Measurements from ENCODE around the gene CFAP299.
A peak's percentile ranks its signal among the peaks of the same experiment; 100 is the strongest.

CFAP299 gene

DNA sequence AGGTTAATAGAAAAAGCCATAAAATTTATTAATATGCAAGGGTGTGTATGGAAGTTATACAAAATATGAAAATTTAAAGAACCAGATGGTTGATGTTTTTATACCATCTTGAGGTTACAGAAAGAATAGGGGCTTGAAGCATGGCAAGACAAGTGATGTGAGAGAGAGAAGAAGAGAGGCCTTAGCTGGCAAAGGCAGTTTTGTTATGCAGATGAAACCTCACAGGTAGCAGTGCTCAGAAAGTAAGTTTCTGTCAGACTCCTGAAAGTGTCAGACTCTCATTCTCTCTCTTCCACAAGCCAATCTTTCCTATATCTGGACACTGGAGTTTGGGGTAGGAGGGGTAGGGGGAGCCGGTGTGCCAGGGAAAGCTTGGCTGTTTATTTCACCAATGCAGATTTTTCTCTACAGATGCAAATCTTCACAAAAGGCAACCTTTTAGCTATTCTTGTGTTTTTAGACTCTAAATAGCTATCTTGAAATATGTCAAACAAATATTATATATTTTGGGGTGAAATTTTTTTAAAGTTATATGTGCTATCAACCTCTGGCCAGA, 124.5 kb downstream of the CFAP299 start:
- Mint-ChIP-seq H3K27ac (no peak overlapping the region), H3K4me1 (ENCODE audit: low read depth) (peaks cover 7% of the 10 kb centered on the region), H3K9me3 (no peaks in the 10 kb centered on the region), H3K36me3 (ENCODE audit: low read depth) (no peaks in the 10 kb centered on the region), H3K4me3 (no peak overlapping the region), H3K27me3 (ENCODE audit: low read depth) (no peaks in the 10 kb centered on the region)
- no peak for DNase-seq (ENCODE audit: low spot score)

DNA sequence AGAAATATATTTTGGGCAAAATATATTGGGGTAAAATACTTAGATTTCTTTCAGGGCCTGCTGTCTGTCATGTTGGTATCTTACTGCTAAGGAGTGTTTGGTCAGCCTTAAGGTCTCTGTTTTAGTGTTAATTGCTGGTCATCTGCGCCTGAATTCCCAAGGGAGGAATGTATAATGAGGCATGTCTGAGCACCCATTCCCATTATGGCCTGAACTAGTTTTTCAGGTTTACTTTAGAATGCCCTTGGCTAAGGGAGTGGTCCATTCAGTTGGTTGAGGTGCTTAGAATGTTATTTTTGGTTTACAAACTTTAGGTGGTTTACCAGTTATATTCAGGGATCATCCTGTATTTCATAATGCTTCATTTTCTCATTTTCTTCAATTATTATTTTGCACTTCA, 125.9 kb downstream of the CFAP299 start:
- no peak overlapping the region for H3K27ac Mint-ChIP-seq
- H3K4me3 Mint-ChIP-seq, result no peak overlapping the region
- H3K36me3 Mint-ChIP-seq (ENCODE audit: low read depth), result no peaks in the 10 kb centered on the region
- H3K9me3 Mint-ChIP-seq, result no peaks in the 10 kb centered on the region
- no peak for DNase-seq (ENCODE audit: low spot score)
- no peaks in the 10 kb centered on the region for H3K27me3 Mint-ChIP-seq (ENCODE audit: low read depth)
- H3K4me1 Mint-ChIP-seq (ENCODE audit: low read depth), result peaks cover 7% of the 10 kb centered on the region

DNA sequence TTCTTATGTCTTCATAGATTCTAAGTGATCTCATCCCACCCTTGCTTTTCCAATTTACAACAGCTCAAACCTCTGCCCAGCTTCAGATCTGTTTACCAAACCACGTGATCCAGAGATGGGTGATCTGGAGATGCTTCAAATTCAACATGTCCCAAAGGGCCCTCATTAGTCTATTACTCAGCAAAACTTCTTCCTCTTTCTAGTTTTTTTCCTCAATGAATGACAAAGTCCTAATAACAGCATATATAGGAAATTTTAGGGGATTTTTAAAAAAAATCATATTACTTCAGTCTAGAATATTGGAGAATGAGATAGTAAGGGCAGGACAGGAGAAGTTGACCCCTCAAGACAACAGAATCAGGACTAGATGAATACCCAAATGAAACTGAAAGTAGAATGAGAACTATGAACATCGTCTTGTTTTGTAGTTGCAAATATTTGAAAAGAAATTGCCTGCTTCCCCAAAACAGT, 127.1 kb downstream of the CFAP299 start:
- DNase-seq (ENCODE audit: low spot score), result no peak
- peak overlapping the region; percentile 11 for H3K27ac Mint-ChIP-seq
- H3K9me3 Mint-ChIP-seq, result no peaks in the 10 kb centered on the region
- H3K4me1 Mint-ChIP-seq (ENCODE audit: low read depth), result peaks cover 7% of the 10 kb centered on the region
- no peaks in the 10 kb centered on the region for H3K36me3 Mint-ChIP-seq (ENCODE audit: low read depth)
- H3K27me3 Mint-ChIP-seq (ENCODE audit: low read depth), result no peaks in the 10 kb centered on the region
- H3K4me3 Mint-ChIP-seq, result peak overlapping the region; percentile 71

DNA sequence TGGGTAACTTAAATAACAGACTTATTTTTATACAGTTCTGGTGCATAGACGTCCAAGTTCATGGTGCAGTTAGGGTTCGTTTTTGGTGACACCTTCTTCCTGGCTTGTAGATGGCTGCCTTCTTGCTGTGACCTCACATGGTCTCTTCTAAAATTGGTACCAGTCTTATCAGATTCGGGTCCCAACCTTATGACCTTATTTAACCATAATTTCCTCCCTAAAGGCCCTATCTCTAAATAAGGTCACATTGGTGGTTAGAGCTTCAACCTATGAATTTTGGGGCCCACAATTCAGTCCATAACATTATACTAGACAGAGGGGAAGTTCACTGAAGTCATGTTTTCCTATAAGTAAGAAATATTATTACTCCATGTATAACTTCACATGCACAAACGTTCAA, 128.0 kb downstream of the CFAP299 start:
- Mint-ChIP-seq H3K27ac (no peak overlapping the region), H3K9me3 (no peaks in the 10 kb centered on the region), H3K4me1 (ENCODE audit: low read depth) (peaks cover 7% of the 10 kb centered on the region), H3K36me3 (ENCODE audit: low read depth) (no peaks in the 10 kb centered on the region), H3K4me3 (no peak overlapping the region), H3K27me3 (ENCODE audit: low read depth) (no peaks in the 10 kb centered on the region)
- no peak for DNase-seq (ENCODE audit: low spot score)

DNA sequence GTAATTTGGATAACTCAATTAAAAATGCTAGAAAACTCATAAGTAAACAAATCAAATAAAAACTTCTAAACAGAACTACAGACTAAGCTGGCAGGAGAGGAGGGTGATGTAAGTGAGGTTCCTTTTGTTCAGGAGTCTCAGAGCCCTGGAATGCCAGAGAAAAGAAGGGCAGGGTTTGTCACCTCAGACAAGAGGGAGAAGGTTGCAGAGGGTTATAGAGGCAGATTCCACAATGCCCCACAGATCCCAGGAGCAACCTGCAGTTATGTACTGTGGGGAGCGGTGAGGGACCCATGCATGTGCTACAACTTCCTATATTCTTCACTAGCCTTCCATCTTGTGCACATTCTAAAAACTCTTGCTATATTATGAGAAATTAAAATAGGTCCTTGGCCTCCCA, 129.7 kb downstream of the CFAP299 start:
- Mint-ChIP-seq H3K27me3 (ENCODE audit: low read depth) (no peaks in the 10 kb centered on the region), H3K36me3 (ENCODE audit: low read depth) (no peaks in the 10 kb centered on the region), H3K4me3 (no peak overlapping the region), H3K9me3 (no peaks in the 10 kb centered on the region), H3K4me1 (ENCODE audit: low read depth) (peaks cover 7% of the 10 kb centered on the region), H3K27ac (no peak overlapping the region)
- DNase-seq (ENCODE audit: low spot score), result no peak

DNA sequence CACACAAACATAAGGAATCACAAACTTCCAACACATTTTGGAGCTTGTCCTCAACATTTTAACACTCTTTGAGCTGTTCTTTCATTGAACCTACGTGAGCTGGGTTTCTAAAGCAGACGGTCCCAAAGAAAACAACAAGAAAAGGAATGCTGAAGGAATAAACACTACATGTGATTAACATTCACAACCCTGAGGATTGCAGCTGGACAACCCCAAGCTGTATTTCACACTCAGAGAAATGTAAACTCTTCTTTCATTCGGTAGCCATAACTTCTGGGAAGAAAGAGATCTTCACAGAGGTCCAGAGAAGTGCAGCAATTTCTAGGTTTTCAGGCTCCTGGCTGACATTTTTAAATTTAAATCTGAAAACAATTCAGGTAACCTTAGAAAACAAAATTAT, 130.2 kb downstream of the CFAP299 start:
- Mint-ChIP-seq H3K27me3 (ENCODE audit: low read depth) (no peaks in the 10 kb centered on the region), H3K36me3 (ENCODE audit: low read depth) (no peaks in the 10 kb centered on the region), H3K9me3 (no peaks in the 10 kb centered on the region), H3K27ac (no peak overlapping the region), H3K4me3 (no peak overlapping the region), H3K4me1 (ENCODE audit: low read depth) (peaks cover 7% of the 10 kb centered on the region)
- DNase-seq (ENCODE audit: low spot score), result no peak

DNA sequence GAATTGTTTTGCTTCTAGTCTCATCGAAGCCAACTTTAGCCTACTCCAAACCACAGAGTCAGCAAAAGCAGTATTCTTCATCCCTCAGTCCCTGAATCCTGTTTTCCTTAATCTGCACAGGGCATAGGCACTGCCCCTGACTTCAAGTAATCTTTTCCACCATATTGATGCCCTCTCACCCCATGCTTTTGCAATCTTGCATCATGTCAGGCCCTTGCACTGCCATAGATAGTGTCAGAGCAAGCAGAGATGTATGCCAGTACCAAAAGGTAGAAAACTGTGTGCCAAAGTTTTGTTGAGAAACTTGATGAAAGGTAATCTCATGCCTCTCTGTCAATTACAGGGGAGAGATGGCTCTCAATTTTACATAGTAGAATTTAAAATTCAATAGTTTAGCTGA, 131.1 kb downstream of the CFAP299 start:
- Mint-ChIP-seq H3K4me1 (ENCODE audit: low read depth) (peaks cover 7% of the 10 kb centered on the region), H3K27me3 (ENCODE audit: low read depth) (no peaks in the 10 kb centered on the region), H3K4me3 (no peak overlapping the region), H3K9me3 (no peaks in the 10 kb centered on the region), H3K27ac (no peak overlapping the region), H3K36me3 (ENCODE audit: low read depth) (no peaks in the 10 kb centered on the region)
- no peak for DNase-seq (ENCODE audit: low spot score)

DNA sequence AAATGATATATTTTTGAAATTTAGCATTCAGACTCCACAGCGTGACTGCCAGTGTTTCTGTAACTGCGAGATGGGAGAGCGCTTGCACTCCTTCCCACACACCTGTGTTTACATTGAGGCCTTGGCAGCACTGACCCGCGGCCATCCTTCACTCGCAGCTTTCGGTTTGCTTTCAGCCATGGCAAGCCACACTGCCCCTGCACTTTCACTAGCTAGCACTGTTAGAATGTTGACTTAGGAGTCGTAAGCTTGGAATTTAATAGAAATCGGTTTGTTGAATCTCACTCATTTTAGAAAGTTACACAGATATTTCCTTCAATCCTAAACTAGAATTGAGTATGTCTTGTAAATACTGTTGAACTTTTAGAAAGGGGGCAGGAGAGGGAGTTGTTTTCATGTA, 136.2 kb downstream of the CFAP299 start:
- no peak overlapping the region for H3K27ac Mint-ChIP-seq
- no peak overlapping the region for H3K4me3 Mint-ChIP-seq
- no peaks in the 10 kb centered on the region for H3K4me1 Mint-ChIP-seq (ENCODE audit: low read depth)
- no peaks in the 10 kb centered on the region for H3K9me3 Mint-ChIP-seq
- no peaks in the 10 kb centered on the region for H3K36me3 Mint-ChIP-seq (ENCODE audit: low read depth)
- DNase-seq (ENCODE audit: low spot score), result no peak
- no peaks in the 10 kb centered on the region for H3K27me3 Mint-ChIP-seq (ENCODE audit: low read depth)

DNA sequence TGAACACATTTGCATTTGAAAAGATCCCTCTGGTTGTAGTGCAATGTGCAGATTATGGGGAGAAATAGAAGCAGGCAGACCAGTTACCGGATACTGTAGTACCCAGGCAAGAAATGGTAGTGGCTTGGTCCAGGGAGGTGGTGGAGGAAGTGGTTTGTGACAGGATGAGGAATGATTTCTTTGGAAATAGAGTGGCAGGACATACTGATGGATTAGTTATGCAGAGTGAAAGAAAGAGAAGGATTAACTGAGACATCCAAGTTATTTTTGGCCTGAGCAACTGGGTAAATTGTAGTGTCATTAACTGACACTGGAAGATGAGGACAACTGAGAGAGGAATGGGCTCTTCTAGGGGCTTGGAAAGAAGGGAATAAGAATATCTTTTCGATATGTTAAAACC, 139.7 kb downstream of the CFAP299 start:
- Mint-ChIP-seq H3K27me3 (ENCODE audit: low read depth) (peaks cover 4% of the 10 kb centered on the region), H3K9me3 (no peaks in the 10 kb centered on the region), H3K4me1 (ENCODE audit: low read depth) (no peaks in the 10 kb centered on the region), H3K4me3 (no peak overlapping the region), H3K36me3 (ENCODE audit: low read depth) (no peaks in the 10 kb centered on the region), H3K27ac (no peak overlapping the region)
- no peak for DNase-seq (ENCODE audit: low spot score)

DNA sequence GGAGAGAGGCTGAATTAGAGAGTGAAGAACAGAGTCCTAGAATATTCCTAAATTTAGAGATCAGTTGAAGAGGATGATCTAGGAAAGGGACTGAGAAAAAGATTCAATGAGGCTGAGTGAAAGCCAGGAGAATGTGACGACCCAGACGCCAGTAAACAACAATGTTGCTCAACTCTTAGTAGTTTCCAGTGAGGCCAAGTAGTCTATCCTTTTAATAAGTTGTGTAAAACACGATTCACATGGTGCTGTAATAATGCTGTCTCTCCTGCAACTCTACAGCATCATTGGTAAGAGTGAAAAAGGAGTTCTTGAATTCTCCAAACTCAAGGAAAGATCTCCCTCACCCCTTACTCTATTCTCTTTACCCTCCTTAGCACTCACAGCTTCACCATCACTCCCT, 140.3 kb downstream of the CFAP299 start:
- peaks cover 4% of the 10 kb centered on the region for H3K27me3 Mint-ChIP-seq (ENCODE audit: low read depth)
- no peaks in the 10 kb centered on the region for H3K9me3 Mint-ChIP-seq
- H3K4me3 Mint-ChIP-seq, result no peak overlapping the region
- no peak for DNase-seq (ENCODE audit: low spot score)
- H3K27ac Mint-ChIP-seq, result no peak overlapping the region
- H3K36me3 Mint-ChIP-seq (ENCODE audit: low read depth), result no peaks in the 10 kb centered on the region
- H3K4me1 Mint-ChIP-seq (ENCODE audit: low read depth), result no peaks in the 10 kb centered on the region

DNA sequence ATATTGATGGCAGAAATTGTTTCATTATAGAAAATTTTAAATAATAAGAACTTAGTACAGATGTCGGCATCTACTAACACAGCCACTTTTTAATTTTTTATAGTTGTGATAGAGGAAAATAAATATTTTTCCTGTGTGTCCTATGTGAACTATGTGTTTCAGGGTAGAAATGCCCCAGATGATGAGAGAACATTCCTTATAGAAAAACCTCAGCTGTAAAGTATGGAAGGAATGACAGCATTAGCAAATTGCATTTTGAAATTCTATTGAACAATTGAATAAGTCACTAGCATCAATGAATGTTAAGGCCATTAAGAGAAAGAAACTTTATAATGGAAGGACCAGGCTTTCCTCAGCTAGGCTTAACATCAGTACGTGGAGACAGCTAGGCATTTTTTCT, 149.2 kb downstream of the CFAP299 start:
- DNase-seq (ENCODE audit: low spot score), result no peak
- Mint-ChIP-seq H3K36me3 (ENCODE audit: low read depth) (peaks cover 2% of the 10 kb centered on the region), H3K9me3 (peaks cover 6% of the 10 kb centered on the region), H3K27me3 (ENCODE audit: low read depth) (peaks cover 10% of the 10 kb centered on the region), H3K27ac (no peak overlapping the region), H3K4me3 (no peak overlapping the region), H3K4me1 (ENCODE audit: low read depth) (peaks cover 1% of the 10 kb centered on the region)

DNA sequence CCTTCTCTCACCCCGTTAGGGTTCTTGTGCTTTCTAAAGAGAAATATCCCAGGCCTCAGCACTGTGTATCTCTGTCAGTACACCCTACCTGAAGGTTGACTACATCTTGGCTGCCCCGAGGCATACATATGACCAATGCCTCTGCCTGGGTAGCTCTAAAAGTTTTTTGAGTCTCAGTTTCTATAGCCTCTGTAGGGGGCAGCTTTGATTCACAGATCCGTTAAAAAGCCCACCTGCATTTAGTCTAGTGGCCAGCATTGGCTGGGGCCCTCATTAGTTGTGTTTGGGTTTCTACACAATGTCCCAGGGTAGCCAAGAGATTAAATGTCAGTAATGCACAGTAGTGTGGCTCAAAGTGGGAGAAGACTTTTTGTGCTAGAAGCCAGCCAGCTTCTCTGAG, 151.1 kb downstream of the CFAP299 start:
- Mint-ChIP-seq H3K4me1 (ENCODE audit: low read depth) (peaks cover 1% of the 10 kb centered on the region), H3K9me3 (peaks cover 12% of the 10 kb centered on the region), H3K27ac (no peak overlapping the region), H3K4me3 (no peak overlapping the region), H3K27me3 (ENCODE audit: low read depth) (peaks cover 10% of the 10 kb centered on the region), H3K36me3 (ENCODE audit: low read depth) (peaks cover 2% of the 10 kb centered on the region)
- DNase-seq (ENCODE audit: low spot score), result no peak

DNA sequence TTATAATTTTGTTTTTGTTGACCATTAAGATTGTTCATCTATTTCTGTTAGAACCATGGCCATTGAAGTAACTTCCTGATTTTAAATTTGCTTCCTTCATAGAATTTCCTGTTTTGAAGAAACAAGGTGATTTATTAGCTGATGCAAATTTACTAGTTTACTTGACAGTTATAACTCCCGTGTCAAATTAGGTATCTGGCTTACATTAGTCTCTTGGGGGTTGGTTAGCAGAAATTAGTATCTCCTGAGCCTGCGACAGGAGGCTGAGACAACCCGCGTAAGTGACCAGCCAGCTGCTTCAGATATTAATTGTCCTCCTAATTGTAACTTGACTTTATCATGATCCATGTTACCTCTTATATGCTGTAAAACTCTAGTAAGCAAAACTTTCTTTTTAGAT, 154.3 kb downstream of the CFAP299 start:
- Mint-ChIP-seq H3K9me3 (peaks cover 28% of the 10 kb centered on the region), H3K4me1 (ENCODE audit: low read depth) (peaks cover 24% of the 10 kb centered on the region), H3K36me3 (ENCODE audit: low read depth) (peaks cover 16% of the 10 kb centered on the region), H3K27ac (no peak overlapping the region), H3K4me3 (no peak overlapping the region), H3K27me3 (ENCODE audit: low read depth) (peaks cover 2% of the 10 kb centered on the region)
- no peak for DNase-seq (ENCODE audit: low spot score)

DNA sequence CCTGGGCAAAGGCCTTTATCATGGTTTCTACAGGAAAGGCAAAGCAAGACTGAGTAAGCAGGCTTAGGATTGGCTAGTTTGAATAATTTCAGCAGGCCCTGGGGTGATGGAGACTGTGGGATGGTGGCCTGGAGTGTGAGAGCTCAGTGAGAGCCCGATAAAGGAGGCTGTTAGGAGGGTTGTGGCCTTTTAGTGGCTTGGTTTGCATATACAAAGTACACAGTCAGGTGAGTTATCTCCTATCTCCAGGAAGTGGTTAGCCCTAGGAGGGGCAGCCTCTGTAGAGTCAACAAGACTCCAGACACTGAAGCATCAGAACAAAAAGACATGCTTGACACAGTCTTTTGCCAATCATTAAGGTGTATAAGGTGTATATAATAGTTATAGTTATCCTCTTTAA, 157.2 kb downstream of the CFAP299 start:
- peak overlapping the region; percentile 39 for H3K4me3 Mint-ChIP-seq
- peaks cover 24% of the 10 kb centered on the region for H3K4me1 Mint-ChIP-seq (ENCODE audit: low read depth)
- H3K9me3 Mint-ChIP-seq, result peaks cover 42% of the 10 kb centered on the region
- DNase-seq (ENCODE audit: low spot score), result peak; percentile 27
- peaks cover 17% of the 10 kb centered on the region for H3K36me3 Mint-ChIP-seq (ENCODE audit: low read depth)
- peak overlapping the region; percentile 83 for H3K27ac Mint-ChIP-seq
- no peaks in the 10 kb centered on the region for H3K27me3 Mint-ChIP-seq (ENCODE audit: low read depth)

DNA sequence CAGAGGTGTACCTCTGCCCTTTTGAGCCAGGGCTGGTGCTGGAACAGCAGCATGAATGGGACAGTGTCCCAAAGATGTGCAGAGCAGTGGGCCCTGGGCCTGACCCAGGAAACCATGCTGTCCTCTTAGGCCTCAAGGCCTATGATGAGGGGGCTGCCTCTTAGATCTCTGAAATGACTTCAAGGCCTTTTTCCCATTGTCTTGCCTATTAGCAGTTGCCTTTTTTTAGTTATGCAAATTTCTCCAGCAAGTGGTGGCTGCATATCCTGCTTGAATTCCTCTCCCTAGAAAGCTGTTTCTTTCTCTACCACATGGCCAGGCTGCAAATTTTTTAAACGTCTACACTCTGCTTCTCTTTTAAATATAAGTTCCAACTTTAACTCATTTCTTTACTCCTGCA, 160.3 kb downstream of the CFAP299 start:
- no peak for DNase-seq (ENCODE audit: low spot score)
- H3K4me1 Mint-ChIP-seq (ENCODE audit: low read depth), result peaks cover 27% of the 10 kb centered on the region
- peaks cover 15% of the 10 kb centered on the region for H3K36me3 Mint-ChIP-seq (ENCODE audit: low read depth)
- H3K9me3 Mint-ChIP-seq, result peaks cover 42% of the 10 kb centered on the region
- no peak overlapping the region for H3K4me3 Mint-ChIP-seq
- no peaks in the 10 kb centered on the region for H3K27me3 Mint-ChIP-seq (ENCODE audit: low read depth)
- no peak overlapping the region for H3K27ac Mint-ChIP-seq

Data from T-helper 2 cell treated with Interferon-gamma antibody and Interleukin-4, amounts not matched to agents 5 μg/mL and 100 μg/mL, for 36 hours (primary cell).